Activated naive CD4-positive, alpha-beta T cell treated with anti-CD3 and anti-CD28 coated beads, Interleukin-2, amount 10 ng/mL, durations not matched to agents 7 days and 5 days (primary cell): ENCODE measurements around the gene ZEB2.

Experiments used
- CTCF ChIA-PET: fragments of 350-600 bp; sonication (Branson Sonifier 250); formaldehyde crosslinking; loops from one replicate; lab custom pipeline; 2021; ENCODE audit warnings: antibody characterized with exemption; lab: Charles Lee
- DNase-seq: peaks from one replicate; pipeline ENCODE4 v3.0.0-alpha.2; 2020
- H3K27ac Mint-ChIP-seq: one replicate; pipeline ENCODE4 v1.8.0; 2021; ENCODE audit warnings: mild to moderate bottlenecking, moderate library complexity, mixed read lengths
- H3K27me3 Mint-ChIP-seq: one replicate; pipeline ENCODE4 v1.8.0; 2021; ENCODE audit warnings: mild to moderate bottlenecking, mixed read lengths
- H3K36me3 Mint-ChIP-seq: one replicate; pipeline ENCODE4 v1.8.0; 2021; ENCODE audit warnings: mixed read lengths
- H3K4me1 Mint-ChIP-seq: one replicate; pipeline ENCODE4 v1.8.0; 2021; ENCODE audit warnings: mixed read lengths
- H3K4me3 Mint-ChIP-seq: one replicate; pipeline ENCODE4 v1.8.0; 2021; ENCODE audit warnings: mild to moderate bottlenecking, moderate library complexity, mixed read lengths
- H3K9me3 Mint-ChIP-seq: one replicate; pipeline ENCODE4 v1.8.0; 2021; ENCODE audit warnings: mixed read lengths

The ZEB2 gene

DNA sequence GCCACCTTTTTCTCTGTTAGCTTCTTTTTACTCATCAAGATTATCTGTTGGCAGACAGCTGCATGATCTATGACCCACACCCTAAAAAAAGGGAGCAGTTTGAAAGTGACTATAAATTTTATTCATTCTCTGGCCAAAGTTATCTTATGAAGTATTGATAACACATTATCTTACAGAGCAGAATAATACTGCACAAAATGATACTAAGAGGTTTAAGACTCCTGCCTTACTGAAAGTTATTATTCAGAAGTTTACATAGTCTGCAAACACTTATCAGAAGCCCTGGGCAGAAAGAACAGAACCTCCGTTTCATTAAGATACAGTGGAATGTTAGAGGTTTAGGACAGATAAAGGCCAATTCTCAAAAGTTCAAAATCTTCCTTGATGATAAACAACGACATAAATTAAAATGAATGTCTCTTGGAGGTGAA is 78.2 kb downstream of the ZEB2 start:
- no peak for DNase-seq
- CTCF ChIA-PET = no interaction called here
- H3K4me3 Mint-ChIP-seq = no peak overlapping the region
- H3K9me3 Mint-ChIP-seq = no peaks in the 10 kb centered on the region
- H3K4me1 Mint-ChIP-seq = no peaks in the 10 kb centered on the region
- no peak overlapping the region for H3K27ac Mint-ChIP-seq
- H3K27me3 Mint-ChIP-seq = no peaks in the 10 kb centered on the region
- H3K36me3 Mint-ChIP-seq = no peaks in the 10 kb centered on the region

DNA sequence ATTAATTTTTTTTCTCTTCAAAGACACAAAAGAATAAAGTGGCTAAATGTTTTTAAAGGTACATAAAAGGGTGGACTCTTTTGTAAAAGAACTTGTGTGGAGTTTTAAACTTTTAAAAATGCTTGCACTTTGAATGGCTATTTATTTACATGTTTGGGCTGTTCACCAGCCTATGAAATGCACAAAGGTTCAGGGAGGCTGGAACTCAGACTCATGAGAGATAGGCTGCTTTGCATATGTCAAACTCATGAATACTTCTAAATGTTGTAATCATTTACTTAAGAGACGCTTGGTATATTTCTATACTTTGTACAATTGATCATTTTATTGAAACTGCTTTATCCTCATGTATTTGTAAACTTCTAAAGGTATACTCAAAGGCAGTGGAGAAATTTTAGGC is 79.9 kb downstream of the ZEB2 start:
- CTCF ChIA-PET = no interaction called here
- no peak for DNase-seq
- Mint-ChIP-seq H3K36me3 (no peaks in the 10 kb centered on the region), H3K4me1 (no peaks in the 10 kb centered on the region), H3K27ac (no peak overlapping the region), H3K4me3 (no peak overlapping the region), H3K9me3 (no peaks in the 10 kb centered on the region), H3K27me3 (no peaks in the 10 kb centered on the region)

DNA sequence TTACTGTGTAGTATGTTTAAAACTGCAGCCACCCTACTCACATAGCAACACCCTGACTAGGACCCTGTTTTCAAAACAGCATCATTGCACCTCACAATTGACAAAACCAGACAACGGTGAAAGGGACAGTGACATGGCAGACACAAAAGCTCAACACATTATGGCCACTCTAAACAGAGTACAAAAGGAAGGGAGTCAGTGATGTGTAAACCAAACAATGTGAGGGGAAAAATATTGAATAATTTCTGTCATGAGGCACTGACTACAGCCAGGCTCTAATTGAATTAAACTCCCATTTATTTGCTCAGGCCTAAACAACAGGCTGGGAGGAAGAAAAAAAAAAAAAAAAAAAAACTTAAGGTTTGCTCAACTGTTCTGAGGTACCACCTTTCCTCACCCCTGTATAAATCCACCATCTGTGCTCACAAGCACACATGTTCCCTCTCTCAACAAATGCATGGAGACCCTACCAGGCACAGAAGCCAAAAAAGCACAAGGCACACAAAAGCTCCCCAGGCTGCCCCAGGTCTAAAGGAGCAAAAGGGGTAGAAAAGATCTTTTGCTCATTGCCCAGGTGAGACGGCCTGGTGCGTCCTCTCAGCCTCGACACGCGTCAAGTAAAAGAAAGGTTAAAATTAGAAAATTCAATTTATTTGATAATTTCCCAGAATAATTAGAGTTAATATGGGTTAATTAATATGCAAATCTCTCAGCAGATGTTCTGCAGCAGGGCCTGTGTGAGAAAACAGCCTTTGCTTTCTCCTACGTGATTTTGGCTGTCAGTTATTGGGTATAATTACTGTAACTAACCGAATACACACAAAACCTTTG is 80.9 kb downstream of the ZEB2 start:
- H3K27ac Mint-ChIP-seq = no peak overlapping the region
- DNase-seq = no peak
- CTCF ChIA-PET = no interaction called here
- no peaks in the 10 kb centered on the region for H3K36me3 Mint-ChIP-seq
- no peak overlapping the region for H3K4me3 Mint-ChIP-seq
- no peaks in the 10 kb centered on the region for H3K9me3 Mint-ChIP-seq
- no peaks in the 10 kb centered on the region for H3K4me1 Mint-ChIP-seq
- H3K27me3 Mint-ChIP-seq = no peaks in the 10 kb centered on the region

DNA sequence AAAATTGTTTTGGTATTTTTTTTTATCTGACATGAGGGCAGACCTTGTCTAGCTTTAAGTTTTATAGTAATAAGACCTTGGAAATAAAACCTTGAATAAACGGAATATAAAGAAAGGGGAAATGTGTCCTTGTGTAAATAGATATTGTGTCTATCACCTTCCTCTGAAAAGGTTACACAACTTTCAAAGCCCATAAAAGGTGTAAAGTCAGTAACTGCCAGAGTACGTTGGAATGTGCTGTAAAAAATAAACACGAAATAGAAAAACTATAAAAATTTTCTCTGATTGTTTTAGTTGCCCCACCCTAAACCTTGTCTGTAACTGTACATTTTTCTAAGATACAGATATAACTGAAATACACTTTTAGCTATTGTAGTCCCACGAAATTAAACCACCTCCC is 82.3 kb downstream of the ZEB2 start:
- DNase-seq = no peak
- Mint-ChIP-seq H3K9me3 (no peaks in the 10 kb centered on the region), H3K36me3 (no peaks in the 10 kb centered on the region), H3K27ac (no peak overlapping the region), H3K27me3 (no peaks in the 10 kb centered on the region), H3K4me1 (no peaks in the 10 kb centered on the region), H3K4me3 (no peak overlapping the region)
- CTCF ChIA-PET = no interaction called here

DNA sequence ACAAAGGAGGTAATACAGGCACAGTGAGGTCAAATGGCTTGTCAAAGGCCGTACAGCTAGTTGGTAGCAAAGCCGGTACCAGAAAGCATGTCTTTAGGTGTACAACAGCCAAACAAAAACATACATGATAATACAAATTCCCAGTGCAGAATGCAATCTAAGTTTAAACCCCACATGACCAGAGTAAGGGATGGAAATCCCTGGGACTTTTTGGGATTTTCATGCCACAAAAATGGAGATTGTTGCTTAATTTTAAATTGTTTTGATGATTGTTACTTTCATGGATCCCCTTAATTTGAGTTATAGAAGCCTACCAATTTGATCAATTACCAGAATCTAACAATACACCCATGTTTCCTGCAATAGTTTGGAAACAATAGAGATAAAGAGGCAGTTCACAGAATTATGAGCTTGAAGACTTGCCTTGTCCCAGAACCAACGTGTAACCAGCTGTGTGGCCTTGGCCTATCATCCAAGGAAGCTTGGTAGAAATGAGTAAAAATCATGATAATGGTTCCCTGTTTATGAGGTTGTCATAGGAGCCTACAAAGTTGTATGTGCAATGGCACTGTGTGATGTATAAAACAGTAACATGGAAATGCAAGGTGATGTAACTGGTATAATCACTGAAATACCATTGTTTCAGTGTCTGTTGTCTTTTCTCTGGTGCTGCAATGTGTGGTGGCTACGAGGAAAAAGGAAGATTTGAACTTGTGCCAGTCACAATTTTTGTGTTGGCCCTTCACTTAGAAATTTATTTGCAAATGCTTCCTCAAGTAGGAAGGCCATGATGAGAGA is 85.3 kb downstream of the ZEB2 start:
- CTCF ChIA-PET = no interaction called here
- Mint-ChIP-seq H3K4me3 (no peak overlapping the region), H3K4me1 (no peaks in the 10 kb centered on the region)

DNA sequence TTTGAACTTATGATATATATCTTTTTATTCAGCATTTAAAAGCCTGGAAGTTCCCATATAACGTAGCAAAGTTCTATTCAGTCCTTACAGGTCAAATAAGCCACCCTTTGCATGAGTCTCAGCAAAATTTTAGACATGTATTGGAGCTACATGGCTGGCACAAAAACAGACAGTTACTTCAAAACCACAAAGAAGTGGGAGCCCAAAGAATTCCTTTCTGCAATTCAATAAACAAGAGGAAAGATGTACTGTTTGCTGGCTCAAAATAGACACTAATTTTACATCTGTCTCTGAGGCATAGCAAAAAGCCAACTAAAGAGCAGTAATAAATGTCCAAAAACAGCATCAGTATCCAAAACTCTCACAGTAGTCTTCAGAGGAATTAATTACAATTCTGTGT is 87.0 kb downstream of the ZEB2 start:
- Mint-ChIP-seq H3K9me3 (no peaks in the 10 kb centered on the region), H3K4me1 (no peaks in the 10 kb centered on the region), H3K27me3 (no peaks in the 10 kb centered on the region), H3K4me3 (no peak overlapping the region), H3K36me3 (no peaks in the 10 kb centered on the region), H3K27ac (no peak overlapping the region)
- no peak for DNase-seq
- CTCF ChIA-PET = no interaction called here

More for the DNA sequence above, 85.3 kb downstream of the ZEB2 start:
- no peaks in the 10 kb centered on the region for H3K9me3 Mint-ChIP-seq
- no peaks in the 10 kb centered on the region for H3K27me3 Mint-ChIP-seq
- no peak overlapping the region for H3K27ac Mint-ChIP-seq
- no peaks in the 10 kb centered on the region for H3K36me3 Mint-ChIP-seq
- no peak for DNase-seq

DNA sequence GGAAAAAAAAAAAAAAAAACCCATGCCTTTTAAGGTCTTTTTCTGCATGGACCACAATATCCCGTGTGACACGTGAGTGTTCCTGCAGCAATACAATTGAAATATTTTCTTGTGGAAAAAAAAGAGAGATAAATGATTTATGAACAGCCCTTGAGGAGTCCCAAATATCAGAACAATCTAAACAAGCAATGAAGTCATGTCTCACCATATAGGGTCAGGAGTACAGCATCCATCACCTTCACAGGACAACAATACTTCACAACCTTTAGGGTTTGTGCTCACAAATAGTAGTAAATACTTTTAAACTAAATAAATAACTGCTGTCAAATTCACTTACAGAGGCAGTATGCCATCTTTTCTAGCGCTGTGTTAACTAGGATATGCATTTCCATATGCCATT is 87.9 kb downstream of the ZEB2 start:
- Mint-ChIP-seq H3K4me3 (no peak overlapping the region), H3K4me1 (no peaks in the 10 kb centered on the region), H3K9me3 (no peaks in the 10 kb centered on the region), H3K27me3 (no peaks in the 10 kb centered on the region), H3K27ac (no peak overlapping the region), H3K36me3 (no peaks in the 10 kb centered on the region)
- no peak for DNase-seq
- CTCF ChIA-PET = no interaction called here

DNA sequence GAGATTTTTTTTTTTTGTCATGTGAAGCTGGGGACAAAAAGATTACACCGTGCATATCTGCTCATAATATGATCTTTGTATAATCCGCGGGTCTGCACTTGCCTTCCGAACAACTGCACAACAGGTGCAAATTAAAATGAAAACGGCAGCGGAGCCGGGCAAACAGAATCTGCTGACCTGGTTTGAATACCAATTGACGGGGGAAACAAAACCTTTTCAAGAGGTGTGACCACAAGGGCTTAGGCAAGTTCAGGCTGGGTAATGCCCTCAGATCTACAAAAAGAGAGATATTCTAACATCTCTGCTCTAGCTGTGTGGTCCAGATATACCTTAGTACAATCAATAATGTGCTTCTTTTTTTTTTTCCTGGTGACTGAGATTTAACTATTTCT is 88.5 kb downstream of the ZEB2 start:
- no peak for DNase-seq
- CTCF ChIA-PET = interaction anchor here (0.6 kb wide), 1 partner anchor 31 kb away, joined by 3 read pairs; no protein-coding TSS in a partner anchor
- Mint-ChIP-seq H3K27me3 (no peaks in the 10 kb centered on the region), H3K9me3 (no peaks in the 10 kb centered on the region), H3K4me1 (no peaks in the 10 kb centered on the region), H3K27ac (no peak overlapping the region), H3K36me3 (no peaks in the 10 kb centered on the region), H3K4me3 (no peak overlapping the region)

DNA sequence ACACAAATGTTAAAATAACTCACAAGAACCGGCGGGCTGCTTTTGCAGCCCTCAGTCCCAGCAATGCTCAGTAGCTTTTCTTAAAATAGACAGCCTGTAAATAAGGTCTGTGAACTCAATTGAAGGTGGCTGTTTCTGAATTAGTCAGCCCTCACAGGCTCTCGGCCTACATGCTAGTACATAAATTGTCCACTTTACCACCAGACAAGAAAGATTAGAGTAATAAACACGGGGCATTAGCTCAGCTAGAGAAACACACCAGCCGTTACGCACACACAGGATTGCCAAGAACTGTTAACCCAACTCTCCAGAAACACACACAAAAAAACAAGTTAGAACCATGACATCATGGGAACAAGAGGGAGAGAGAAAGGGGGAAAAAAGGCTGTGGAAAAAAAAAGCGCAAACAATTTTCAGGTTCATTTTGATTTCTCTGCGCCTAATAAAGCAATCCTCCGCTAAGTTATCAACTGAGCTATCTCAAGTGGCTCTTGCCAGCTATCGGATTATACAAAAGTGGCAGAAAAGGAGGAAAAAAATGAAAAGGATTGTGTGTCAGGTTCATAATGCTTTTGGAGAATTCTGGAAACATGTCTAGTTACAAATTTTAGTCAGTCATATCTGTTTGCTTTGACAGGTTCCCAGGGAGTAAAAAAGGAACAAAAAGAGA is 89.1 kb downstream of the ZEB2 start:
- Mint-ChIP-seq H3K36me3 (no peaks in the 10 kb centered on the region), H3K4me1 (no peaks in the 10 kb centered on the region), H3K4me3 (no peak overlapping the region), H3K27me3 (no peaks in the 10 kb centered on the region), H3K27ac (no peak overlapping the region), H3K9me3 (no peaks in the 10 kb centered on the region)
- no peak for DNase-seq
- CTCF ChIA-PET = interaction anchor here (0.6 kb wide), 1 partner anchor 30 kb away, joined by 3 read pairs; no protein-coding TSS in a partner anchor

DNA sequence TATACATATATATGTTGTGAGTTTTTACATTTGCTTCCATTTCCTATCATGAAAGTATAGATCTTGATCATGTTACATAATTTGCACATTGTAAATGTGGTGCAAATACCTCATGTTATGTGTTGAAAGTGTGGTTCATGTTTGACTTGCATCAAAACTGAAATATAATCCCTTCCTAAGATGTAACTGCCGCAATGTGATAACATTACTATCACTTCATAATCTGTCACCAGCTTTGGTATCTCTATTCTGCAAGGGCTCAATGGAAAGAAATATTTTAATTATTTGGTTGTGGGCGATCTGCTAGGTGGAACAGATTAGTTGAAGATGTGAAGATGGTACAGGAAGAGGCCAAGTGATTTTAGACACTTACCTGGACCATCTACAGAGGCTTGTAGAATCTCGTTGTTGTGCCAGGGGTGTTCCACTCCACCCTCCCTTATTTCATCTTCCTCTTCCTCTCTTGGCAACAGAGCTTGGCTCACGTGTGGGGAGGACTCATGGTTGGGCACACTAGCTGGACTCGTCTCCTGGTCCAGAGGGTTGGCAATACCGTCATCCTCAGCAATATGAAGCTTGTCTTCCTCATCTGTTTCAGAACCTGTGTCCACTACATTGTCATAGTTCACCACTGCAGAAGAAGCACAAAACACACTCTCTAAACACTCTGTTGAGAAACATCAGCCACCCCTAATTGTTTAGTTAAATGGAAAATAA is 90.4 kb downstream of the ZEB2 start:
- no peak for DNase-seq
- CTCF ChIA-PET = no interaction called here
- H3K9me3 Mint-ChIP-seq = no peaks in the 10 kb centered on the region
- no peaks in the 10 kb centered on the region for H3K36me3 Mint-ChIP-seq
- no peaks in the 10 kb centered on the region for H3K27me3 Mint-ChIP-seq
- H3K4me1 Mint-ChIP-seq = no peaks in the 10 kb centered on the region
- H3K27ac Mint-ChIP-seq = no peak overlapping the region
- H3K4me3 Mint-ChIP-seq = no peak overlapping the region

DNA sequence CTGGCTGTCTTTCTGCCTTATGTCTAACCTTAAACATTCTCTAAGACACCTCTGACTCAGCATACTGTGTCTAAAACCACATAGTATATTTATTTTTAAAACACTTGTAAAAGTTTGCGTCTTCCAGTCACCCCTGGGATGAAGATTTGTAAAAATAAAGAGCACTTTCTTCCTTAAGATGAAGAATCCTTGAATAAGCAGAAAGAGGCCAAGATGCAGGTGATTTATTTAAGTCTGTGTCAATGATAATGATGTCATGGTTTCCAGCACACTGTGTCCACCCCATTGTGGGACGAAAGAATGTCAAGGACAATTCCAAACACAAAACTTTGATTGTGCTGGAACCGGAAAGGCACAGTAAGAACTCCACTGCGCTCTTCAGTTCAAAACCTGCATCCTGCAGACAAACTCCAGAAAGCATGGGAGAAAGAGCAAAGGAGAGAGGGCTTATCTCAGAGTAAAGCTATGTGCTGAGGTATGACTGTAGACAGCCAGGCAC is 92.9 kb downstream of the ZEB2 start:
- Mint-ChIP-seq H3K27ac (no peak overlapping the region), H3K4me3 (no peak overlapping the region), H3K4me1 (no peaks in the 10 kb centered on the region), H3K9me3 (no peaks in the 10 kb centered on the region), H3K27me3 (no peaks in the 10 kb centered on the region), H3K36me3 (no peaks in the 10 kb centered on the region)
- CTCF ChIA-PET = no interaction called here
- no peak for DNase-seq

DNA sequence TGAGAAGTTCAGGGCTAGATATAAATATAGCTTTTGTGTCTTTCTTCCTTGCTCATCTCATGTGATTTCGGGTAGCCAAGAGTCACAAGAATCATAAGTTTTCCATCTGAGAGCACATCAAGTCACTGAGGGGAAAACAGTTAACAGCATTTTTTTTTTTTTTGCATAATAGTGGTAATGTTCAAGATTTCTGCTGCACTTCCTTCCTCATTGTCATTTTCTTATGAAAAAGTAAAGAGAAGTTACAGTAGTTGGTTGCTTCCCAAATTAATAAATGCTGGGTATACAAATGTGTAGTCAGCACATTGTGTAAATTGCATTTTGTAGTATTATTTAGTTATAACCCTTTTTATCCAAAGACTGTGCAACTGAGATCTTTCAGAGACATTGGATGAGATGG is 93.6 kb downstream of the ZEB2 start:
- H3K27ac Mint-ChIP-seq = no peak overlapping the region
- no peaks in the 10 kb centered on the region for H3K36me3 Mint-ChIP-seq
- H3K4me3 Mint-ChIP-seq = no peak overlapping the region
- CTCF ChIA-PET = no interaction called here
- no peak for DNase-seq
- H3K27me3 Mint-ChIP-seq = no peaks in the 10 kb centered on the region
- H3K9me3 Mint-ChIP-seq = no peaks in the 10 kb centered on the region
- H3K4me1 Mint-ChIP-seq = no peaks in the 10 kb centered on the region

DNA sequence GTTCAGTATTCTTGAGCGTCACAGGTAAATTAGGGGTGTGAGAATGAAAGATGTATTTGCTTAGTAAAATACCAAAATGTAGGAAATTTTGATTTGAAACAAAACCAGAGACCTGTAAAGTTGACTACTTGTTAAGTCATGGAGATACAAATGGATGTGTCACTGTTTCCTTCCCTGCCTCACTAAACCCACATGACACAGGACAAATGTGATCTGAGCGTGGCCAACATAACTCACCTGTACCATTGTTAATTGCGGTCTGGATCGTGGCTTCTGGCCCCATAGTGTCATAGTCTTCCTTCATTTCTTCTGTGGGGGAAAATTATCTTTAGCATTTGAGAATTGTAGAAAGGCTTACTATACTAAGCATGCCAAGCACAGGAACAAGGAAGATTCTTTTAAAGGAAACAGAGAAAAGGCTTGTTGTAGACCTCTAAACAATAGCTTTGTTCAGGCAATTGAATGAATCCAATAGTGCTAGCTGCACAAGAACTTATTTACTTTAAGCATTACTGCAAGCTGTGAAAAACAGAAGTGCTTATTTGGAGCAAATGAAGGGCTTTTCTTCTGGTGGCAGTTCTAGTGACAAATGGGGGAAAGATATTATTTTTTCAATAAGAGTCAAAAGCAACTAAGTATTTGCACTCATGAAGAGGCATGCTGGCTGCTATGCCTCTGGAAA is 95.2 kb downstream of the ZEB2 start:
- H3K36me3 Mint-ChIP-seq = no peaks in the 10 kb centered on the region
- CTCF ChIA-PET = no interaction called here

More for the DNA sequence above, 95.2 kb downstream of the ZEB2 start:
- Mint-ChIP-seq H3K27me3 (peaks cover 5% of the 10 kb centered on the region), H3K4me1 (no peaks in the 10 kb centered on the region), H3K27ac (no peak overlapping the region), H3K9me3 (no peaks in the 10 kb centered on the region), H3K4me3 (no peak overlapping the region)
- no peak for DNase-seq
